Psoas muscle (tissue), 8 donors: ENCODE measurements around the gene MYL3. TPM values are rescaled to one million over a fixed set of nuclear protein-coding genes. Genes with fewer than 3 reads are reported as not detected.

Source experiments
- ATAC-seq, 4 donors: fragments of 200-7000 bp; cut with Tn5 transposase; one replicate each; pipeline ENCODE4 v1.9.1; 2020; ENCODE audit warnings: moderate library complexity in 3 of 4, mild to moderate bottlenecking in 2 of 4
- DNase-seq, 2 donors: peaks; one replicate each; pipeline ENCODE4 v3.0.0-alpha.2; 2020
- H3K27ac ChIP-seq: fragments of 200-600 bp; one replicate; pipeline ENCODE4 v1.8.0; 2022
- H3K27me3 ChIP-seq, 3 donors: fragments of 200-600 bp in 1 of 3; one replicate each; pipeline versions ENCODE4 v1.6.1 to v1.8.0; 2013 to 2022; ENCODE audit warnings: low read length in 2 of 3, mild to moderate bottlenecking in 2 of 3, moderate library complexity in 1 of 3; ENCODE audit not compliant: insufficient read depth in 3 of 3
- H3K36me3 ChIP-seq, 2 donors: fragments of 200-600 bp in 1 of 2; one replicate each; pipeline versions ENCODE4 v1.6.1 to v1.8.0; 2013 to 2022; ENCODE audit warnings: low read depth in 1 of 2, mild to moderate bottlenecking in 1 of 2, moderate library complexity in 1 of 2; ENCODE audit not compliant: insufficient read depth in 1 of 2
- H3K4me1 ChIP-seq: fragments of 200-600 bp; one replicate; pipeline ENCODE4 v1.8.0; 2022
- H3K4me3 ChIP-seq: fragments of 200-600 bp; one replicate; pipeline ENCODE4 v1.8.0; 2022; ENCODE audit warnings: mild to moderate bottlenecking
- H3K9me3 ChIP-seq: fragments of 200-600 bp; one replicate; pipeline ENCODE4 v1.8.0; 2022
- WGBS, 3 donors: extraction: QIAGEN DNeasy Blood & Tissue Kit; methylation state at CpG; one replicate each; pipeline versions ENCODE4 v1.1.6 to v1.1.7; 2013; 5-methylcytosine and 5-hydroxymethylcytosine counted together
- intact Hi-C, 2 donors: fragments of 100-400 bp; cut with DNase I; formaldehyde crosslinking; loops; one replicate each; pipeline versions ENCODE4 v1.11.0 to v1.14.2; 2022
- polyA plus RNA-seq, 3 donors: library from polyadenylated mRNA; stranded (reverse); fragments of 200-250 nt; gene quantifications; one replicate each; pipeline ENCODE4 v1.2.3, GENCODE V29; 2013
- total RNA-seq, 4 donors: library from RNA; stranded (reverse); fragmentation: NEBNext Ultra II Directional in 2 of 4; extraction: Animal tissue kit (Norgen Biotek cat#: 25700) in 2 of 4; gene quantifications; one replicate each; pipeline versions ENCODE4 v1.2.1 to v1.2.4, GENCODE V29; 2021 to 2023
- TF ChIP-seq, protein P1 (sequence below): fragments of 200-600 bp; IDR thresholded peaks from one replicate; pipeline ENCODE4 v1.8.0; 2022; ENCODE audit warnings: antibody characterized with exemption
- donor health status: healthy with polysubstance abuse.
- donor health status: DM: no; HTN: no; CAD: no; lungs with moderate emphysema.
- donor health status: Bipolar disorder and iron deficiency.
- donor health status: healthy.
- donor health status: DM: yes; HTN: yes; CAD: no.
- donor health status: DM: no; HTN: no; CAD: no.
- donor health status: DM: no; HTN: no; CAD: no.
- donor health status: DM: yes; HTN: yes; CAD: no.

MYL3 gene
- total and polyA plus RNA-seq, 7 donors = 395 to 3,091 (median 1,482) TPM

DNA sequence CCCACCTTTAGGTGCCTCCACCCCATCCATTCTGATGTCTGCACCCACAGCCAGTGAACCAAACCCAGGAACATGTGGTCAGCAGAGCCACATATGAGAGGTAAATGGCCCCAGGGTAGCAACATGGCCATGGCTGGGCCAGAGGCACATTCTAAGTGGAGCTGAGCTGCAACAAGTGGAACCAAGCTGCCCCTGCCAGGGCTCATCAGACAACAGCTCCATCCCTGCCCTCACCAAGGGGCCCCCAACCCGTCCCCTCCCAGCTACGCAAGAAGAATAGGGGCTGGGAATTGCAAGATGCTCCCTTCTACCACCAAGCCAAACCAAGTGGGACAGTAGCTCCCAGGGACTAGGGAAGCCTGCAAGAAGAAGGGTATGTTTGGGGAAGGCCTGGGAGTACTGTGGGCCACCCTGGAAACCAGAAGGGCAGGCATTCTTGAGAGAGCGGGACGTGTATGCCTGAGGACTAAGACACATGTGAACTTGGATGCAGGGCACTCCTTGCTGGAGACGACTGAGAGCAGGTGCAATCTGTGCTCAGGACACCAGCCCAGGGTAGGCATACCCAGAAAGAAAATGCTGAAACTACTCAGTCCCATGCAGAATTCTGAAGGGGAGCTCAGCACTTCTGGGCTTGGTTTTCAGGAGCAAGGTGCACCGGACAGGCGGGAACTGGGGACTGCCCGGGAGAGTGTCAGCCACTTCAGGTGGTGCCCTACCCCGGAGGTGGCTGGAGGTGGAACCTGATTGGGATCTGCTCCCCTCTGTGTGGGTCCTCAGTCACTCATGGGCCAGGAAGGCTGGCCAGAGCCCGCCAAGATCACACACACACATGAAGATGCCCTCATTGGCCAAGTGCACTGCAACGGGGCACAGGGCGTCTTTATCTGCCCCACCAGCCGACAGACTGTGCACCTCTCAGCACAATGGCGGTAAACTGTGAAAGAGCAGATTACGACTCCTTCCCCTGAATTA is 9.5 kb downstream of the MYL3 start:
- Histone ChIP-seq H3K4me1 (no peaks in the 10 kb centered on the region), H3K36me3 (peaks cover 0 to 6% of the 10 kb centered on the region in 2 donors), H3K9me3 (no peaks in the 10 kb centered on the region), H3K27me3 (no peaks in the 10 kb centered on the region), H3K27ac (peak overlapping the region; percentile 30), H3K4me3 (no peak overlapping the region)
- TF ChIP-seq, protein P1, sequence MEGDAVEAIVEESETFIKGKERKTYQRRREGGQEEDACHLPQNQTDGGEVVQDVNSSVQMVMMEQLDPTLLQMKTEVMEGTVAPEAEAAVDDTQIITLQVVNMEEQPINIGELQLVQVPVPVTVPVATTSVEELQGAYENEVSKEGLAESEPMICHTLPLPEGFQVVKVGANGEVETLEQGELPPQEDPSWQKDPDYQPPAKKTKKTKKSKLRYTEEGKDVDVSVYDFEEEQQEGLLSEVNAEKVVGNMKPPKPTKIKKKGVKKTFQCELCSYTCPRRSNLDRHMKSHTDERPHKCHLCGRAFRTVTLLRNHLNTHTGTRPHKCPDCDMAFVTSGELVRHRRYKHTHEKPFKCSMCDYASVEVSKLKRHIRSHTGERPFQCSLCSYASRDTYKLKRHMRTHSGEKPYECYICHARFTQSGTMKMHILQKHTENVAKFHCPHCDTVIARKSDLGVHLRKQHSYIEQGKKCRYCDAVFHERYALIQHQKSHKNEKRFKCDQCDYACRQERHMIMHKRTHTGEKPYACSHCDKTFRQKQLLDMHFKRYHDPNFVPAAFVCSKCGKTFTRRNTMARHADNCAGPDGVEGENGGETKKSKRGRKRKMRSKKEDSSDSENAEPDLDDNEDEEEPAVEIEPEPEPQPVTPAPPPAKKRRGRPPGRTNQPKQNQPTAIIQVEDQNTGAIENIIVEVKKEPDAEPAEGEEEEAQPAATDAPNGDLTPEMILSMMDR = no peak
- ATAC-seq (peak; percentile 1 to 15 (median 12)), DNase-seq (peak in 1 of 2 donors; percentile 49)
- WGBS, 3 donors = 54 to 65% (median 63%) methylated on average over 15 of the region's 15 CpGs
- intact Hi-C loops = no loop called here

DNA sequence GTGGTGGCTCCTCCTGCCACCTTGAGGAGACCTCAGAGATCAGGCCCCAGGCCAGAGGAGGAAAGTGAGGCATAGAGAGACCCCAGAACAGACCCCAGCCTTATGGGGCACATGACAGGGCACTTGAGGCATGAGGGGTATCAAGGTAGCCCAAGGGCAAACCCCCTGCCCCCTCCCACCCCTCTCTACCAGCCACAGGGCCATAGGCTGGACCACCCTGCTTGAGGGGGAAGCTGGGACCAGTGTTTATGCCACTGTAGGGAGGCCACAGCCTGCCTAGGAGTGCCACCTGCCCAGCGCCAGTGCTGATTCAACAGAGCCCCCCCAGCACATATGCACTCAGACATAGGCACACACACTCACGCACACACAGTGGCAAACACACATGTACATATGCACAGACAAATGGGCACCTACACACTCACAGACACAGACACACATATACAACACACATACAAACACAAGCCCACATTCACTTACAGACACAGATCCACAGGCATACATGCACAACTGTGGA is 10.3 kb downstream of the MYL3 start:
- ATAC-seq = peak in 1 of 4 donors; percentile 1
- WGBS, 3 donors = 88 to 92% (median 90%) methylated on average over 2 of the region's 2 CpGs
- intact Hi-C loops = no loop called here

DNA sequence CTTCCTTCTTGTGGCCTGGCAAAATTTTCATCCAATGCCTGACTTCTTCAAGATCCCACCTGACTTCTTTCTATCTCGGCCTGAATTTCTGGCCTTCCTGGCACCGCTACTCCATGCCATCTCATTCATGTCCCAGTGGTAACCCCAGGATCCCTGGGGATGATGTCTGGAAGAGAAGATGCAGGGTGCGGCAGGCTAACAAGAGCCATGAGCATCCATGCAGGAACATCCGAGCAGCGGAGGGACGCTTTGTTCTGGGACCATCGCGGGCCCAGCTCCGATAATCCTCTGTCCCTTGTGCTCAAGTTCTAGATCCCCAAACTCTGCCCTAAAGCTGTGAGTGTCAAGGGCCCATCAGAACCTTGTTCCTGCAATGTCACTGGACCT is 10.9 kb downstream of the MYL3 start:
- no peak overlapping the region for H3K27ac ChIP-seq
- ATAC-seq (no peak), DNase-seq (peak in 1 of 2 donors; percentile 30)
- H3K9me3 ChIP-seq = no peaks in the 10 kb centered on the region
- WGBS, 3 donors = 72 to 88% (median 80%) methylated on average over 9 of the region's 9 CpGs
- H3K27me3 ChIP-seq = no peaks in the 10 kb centered on the region
- H3K4me1 ChIP-seq = no peaks in the 10 kb centered on the region
- H3K4me3 ChIP-seq = no peak overlapping the region
- TF ChIP-seq, protein P1 = no peak
- intact Hi-C loops = no loop called here
- H3K36me3 ChIP-seq = no peaks in the 10 kb centered on the region

More for the DNA sequence above, 10.3 kb downstream of the MYL3 start:
- H3K4me1 ChIP-seq = no peaks in the 10 kb centered on the region
- peaks cover 0 to 2% of the 10 kb centered on the region in 2 donors for H3K36me3 ChIP-seq
- H3K27me3 ChIP-seq = no peaks in the 10 kb centered on the region
- peak in 1 of 2 donors; percentile 35 for DNase-seq
- TF ChIP-seq, protein P1 = no peak
- no peak overlapping the region for H3K27ac ChIP-seq
- no peak overlapping the region for H3K4me3 ChIP-seq
- H3K9me3 ChIP-seq = no peaks in the 10 kb centered on the region

DNA sequence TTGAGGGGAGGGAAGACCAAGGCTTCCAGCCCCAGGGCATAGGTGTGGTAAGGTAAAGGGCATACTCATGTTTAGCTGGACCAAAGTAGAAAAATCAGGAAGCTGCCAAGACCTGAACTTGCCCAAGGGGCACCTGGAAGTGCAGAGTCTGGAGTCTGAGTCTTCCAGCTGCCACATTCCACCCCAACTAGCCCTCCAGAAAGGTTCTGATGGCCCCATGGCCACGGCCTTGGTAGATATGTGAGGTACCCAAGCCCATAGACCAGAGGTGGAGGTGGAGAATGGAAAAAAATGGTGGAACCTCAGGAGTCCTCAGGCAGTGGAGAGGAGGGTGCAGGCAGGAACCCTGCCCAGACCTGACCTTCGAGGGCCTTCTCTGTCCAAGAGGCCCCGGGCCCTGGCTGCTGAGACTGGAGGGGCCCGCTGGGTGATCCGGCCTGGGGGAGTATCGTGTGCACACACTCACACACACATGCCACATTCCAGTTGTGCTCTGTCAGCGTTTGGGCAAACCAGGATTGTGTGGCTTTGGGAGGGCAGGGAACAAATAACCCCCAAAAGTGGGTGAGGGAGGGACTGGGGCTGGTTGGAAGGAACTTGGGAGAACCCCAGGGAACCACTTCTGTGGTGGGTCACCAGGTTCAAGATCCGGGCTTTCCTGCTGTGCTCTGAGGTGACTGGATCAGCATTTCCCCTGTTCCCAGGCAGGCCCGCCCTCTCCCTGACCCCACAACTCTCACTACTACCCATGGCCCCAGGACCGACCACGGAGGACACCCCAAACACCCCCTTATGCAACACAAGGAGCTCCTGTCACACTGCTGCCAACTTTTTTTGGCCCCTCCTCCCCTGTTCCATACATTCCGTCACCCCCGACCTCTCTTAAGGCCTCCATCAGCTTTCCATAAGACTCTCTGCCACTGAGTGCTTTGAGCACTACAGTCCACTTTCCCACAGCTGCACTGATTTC is 11.6 kb downstream of the MYL3 start:
- TF ChIP-seq, protein P1 = no peak
- DNase-seq = peak in 1 of 2 donors; percentile 51
- Histone ChIP-seq H3K27me3 (no peaks in the 10 kb centered on the region), H3K27ac (no peak overlapping the region), H3K9me3 (no peaks in the 10 kb centered on the region), H3K4me1 (no peaks in the 10 kb centered on the region), H3K4me3 (no peak overlapping the region), H3K36me3 (no peaks in the 10 kb centered on the region)
- no peak for ATAC-seq
- 60 to 73% (median 68%) methylated on average over 13 of the region's 13 CpGs for WGBS, 3 donors
- intact Hi-C loops = no loop called here
